Testis (tissue), 3 donors: Measurements from ENCODE around the gene H6PD. TPM values are rescaled to one million over a fixed set of nuclear protein-coding genes. Genes with fewer than 3 reads are reported as not detected.

ENCODE experiments used
- DNase-seq: peaks from one replicate; pipeline ENCODE4 v3.0.0-alpha.2; 2019
- H3K27ac ChIP-seq, 2 donors: fragments of 200-600 bp; sonication (generic); one replicate each; pipeline ENCODE4 v1.5.1; 2019
- H3K27me3 ChIP-seq: fragments of 200-600 bp; sonication (generic); one replicate; pipeline ENCODE4 v1.5.1; 2019
- H3K36me3 ChIP-seq: fragments of 200-600 bp; sonication (generic); one replicate; pipeline ENCODE4 v1.5.1; 2017; ENCODE audit warnings: low read depth; ENCODE audit errors: missing control alignments
- H3K4me1 ChIP-seq: fragments of 200-600 bp; sonication (generic); one replicate; pipeline ENCODE4 v1.5.1; 2019
- H3K4me3 ChIP-seq, 2 donors: fragments of 200-600 bp; sonication (generic); one replicate each; pipeline ENCODE4 v1.5.1; 2017 to 2019
- H3K9me3 ChIP-seq: fragments of 200-600 bp; sonication (generic); one replicate; pipeline ENCODE4 v1.5.1; 2017
- POLR2A ChIP-seq: fragments of 450-650 bp; IDR thresholded peaks from one replicate; pipeline ENCODE4 v1.6.1; 2017; ENCODE audit warnings: antibody characterized with exemption, mild to moderate bottlenecking, moderate library complexity
- WGBS, 2 donors: methylation state at CpG; one replicate each; pipeline ENCODE4 v1.1.5; 2018; 5-methylcytosine and 5-hydroxymethylcytosine counted together
- intact Hi-C: fragments of 100-400 bp; cut with DNase I; formaldehyde crosslinking; loops from one replicate; pipeline ENCODE4 v1.15.1; 2023; ENCODE audit warnings: low total_unique reads
- polyA plus RNA-seq: library from polyadenylated mRNA; stranded (reverse); fragments of 350-450 nt; fragmentation: Illumina TruSeq; extraction: RNeasy Lipid Tissue Mini Kit (QIAGEN cat#74804); gene quantifications from one replicate; pipeline ENCODE4 v1.2.3, GENCODE V29; 2014; ENCODE audit warnings: low read depth, low replicate concordance; ENCODE audit not compliant: insufficient read depth
- total RNA-seq, 2 donors: library from RNA; depleted of rRNA; stranded (reverse); fragments of >200 nt; gene quantifications; one replicate each; pipeline ENCODE4 v1.2.3, GENCODE V29; 2016
- TF ChIP-seq, protein P1 (sequence below), 3 experiments: fragments of 450-650 bp in 2 of 3; fragments of 200-600 bp in 1 of 3; sonication (generic) in 1 of 3; IDR thresholded peaks; one replicate each; pipeline ENCODE4 v1.5.1; 2016 to 2019; ENCODE audit warnings: antibody characterized with exemption in 3 of 3, mild to moderate bottlenecking in 2 of 3, moderate library complexity in 1 of 3

The H6PD gene
- total and polyA plus RNA-seq, 3 donors from 2014 or later, result 23.8 to 67.8 (median 55.0) TPM

DNA sequence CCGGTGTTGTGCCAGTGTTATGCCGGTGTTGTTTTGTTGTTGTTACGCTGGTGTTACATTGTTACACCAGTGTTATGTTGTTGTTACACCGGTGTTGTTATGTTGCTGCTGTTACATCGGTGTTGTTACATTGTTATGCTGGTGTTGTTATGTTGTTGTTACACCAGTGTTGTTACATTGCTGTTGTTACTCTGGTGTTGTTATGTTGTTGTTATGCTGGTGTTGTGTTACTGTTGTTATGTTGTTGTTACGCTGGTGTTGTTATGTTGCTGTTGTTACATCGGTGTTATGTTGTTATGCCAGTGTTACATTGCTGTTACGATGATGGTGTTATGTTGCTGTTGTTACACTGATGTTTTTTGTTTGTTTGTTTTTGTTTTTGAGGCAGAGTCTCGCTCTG lies 24.1 kb downstream of the H6PD start:
- 97 to 98% methylated on average over 9 of the region's 9 CpGs for WGBS, 2 donors
- H3K27me3 ChIP-seq, result no peaks in the 10 kb centered on the region
- H3K27ac ChIP-seq, result no peak overlapping the region
- H3K4me3 ChIP-seq, result no peak overlapping the region
- TF ChIP-seq, protein P1, sequence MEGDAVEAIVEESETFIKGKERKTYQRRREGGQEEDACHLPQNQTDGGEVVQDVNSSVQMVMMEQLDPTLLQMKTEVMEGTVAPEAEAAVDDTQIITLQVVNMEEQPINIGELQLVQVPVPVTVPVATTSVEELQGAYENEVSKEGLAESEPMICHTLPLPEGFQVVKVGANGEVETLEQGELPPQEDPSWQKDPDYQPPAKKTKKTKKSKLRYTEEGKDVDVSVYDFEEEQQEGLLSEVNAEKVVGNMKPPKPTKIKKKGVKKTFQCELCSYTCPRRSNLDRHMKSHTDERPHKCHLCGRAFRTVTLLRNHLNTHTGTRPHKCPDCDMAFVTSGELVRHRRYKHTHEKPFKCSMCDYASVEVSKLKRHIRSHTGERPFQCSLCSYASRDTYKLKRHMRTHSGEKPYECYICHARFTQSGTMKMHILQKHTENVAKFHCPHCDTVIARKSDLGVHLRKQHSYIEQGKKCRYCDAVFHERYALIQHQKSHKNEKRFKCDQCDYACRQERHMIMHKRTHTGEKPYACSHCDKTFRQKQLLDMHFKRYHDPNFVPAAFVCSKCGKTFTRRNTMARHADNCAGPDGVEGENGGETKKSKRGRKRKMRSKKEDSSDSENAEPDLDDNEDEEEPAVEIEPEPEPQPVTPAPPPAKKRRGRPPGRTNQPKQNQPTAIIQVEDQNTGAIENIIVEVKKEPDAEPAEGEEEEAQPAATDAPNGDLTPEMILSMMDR (IDR thresholded peaks at IDR 0.05), result no peak
- no peak for TF ChIP-seq POLR2A
- no peaks in the 10 kb centered on the region for H3K9me3 ChIP-seq
- intact Hi-C loops, result no loop called here
- no peak for DNase-seq
- H3K36me3 ChIP-seq, result no peaks in the 10 kb centered on the region
- H3K4me1 ChIP-seq, result peaks cover 13% of the 10 kb centered on the region

DNA sequence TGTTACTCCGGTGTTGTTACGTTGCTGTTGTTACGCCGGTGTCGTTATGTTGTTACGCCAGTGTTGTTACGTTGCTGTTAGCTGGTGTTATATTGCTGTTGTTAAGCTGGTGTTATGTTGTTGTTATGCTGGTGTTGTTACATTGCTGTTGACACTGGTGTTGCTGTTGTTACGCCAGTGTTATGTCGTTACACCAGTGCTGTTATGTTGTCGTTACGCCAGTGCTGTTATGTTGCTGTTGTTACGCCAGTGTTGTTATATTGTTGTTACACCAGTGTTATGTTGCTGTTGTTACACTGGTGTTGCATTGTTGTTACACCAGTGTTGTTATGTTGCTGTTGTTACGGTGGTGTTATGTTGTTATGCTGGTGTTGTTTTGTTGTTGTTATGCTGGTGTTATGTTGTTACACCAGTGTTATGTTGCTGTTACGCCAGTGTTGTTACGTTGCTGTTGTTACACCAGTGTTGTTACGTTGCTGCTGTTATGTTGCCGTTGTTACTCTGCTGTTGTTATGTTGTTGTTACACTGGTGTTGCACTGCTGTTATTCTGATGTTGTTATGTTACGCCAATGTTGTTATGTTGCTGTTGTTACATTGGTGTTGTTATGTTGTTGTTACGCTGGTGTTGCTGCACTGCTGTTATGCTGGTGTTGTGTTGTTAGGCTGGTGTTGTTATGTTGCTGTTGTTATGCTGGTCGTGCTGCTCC lies 25.6 kb downstream of the H6PD start:
- TF ChIP-seq, protein P1 (IDR thresholded peaks at IDR 0.05), result no peak
- no peak for TF ChIP-seq POLR2A
- intact Hi-C loops, result no loop called here
- Histone ChIP-seq H3K27ac (no peak overlapping the region), H3K9me3 (no peaks in the 10 kb centered on the region), H3K4me3 (no peak overlapping the region), H3K4me1 (peaks cover 6% of the 10 kb centered on the region), H3K36me3 (no peaks in the 10 kb centered on the region), H3K27me3 (no peaks in the 10 kb centered on the region)
- no peak for DNase-seq
- 97% methylated on average over 20 of the region's 20 CpGs for WGBS, 2 donors

DNA sequence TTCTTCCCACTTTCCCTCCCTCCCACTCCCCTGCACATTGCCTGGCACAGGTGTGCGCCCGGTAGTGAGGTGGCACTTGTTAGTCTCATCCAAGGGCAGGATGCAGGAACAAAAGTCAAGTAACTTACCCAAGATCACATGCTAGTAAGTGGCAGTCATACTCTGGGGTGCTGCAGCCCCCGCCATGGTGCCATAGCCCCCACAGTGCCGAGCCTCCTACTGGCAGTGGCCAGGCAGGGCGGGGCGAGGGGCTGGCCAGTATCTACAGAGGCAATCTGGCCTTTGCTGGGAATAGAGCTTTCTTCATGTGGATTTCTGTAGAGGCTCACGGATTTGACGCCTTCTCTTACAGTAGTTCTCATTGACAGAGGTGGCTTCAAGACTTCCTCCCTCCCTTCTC lies 26.9 kb downstream of the H6PD start:
- Histone ChIP-seq H3K4me1 (peaks cover 6% of the 10 kb centered on the region), H3K36me3 (no peaks in the 10 kb centered on the region), H3K4me3 (no peak overlapping the region), H3K9me3 (no peaks in the 10 kb centered on the region), H3K27ac (no peak overlapping the region), H3K27me3 (no peaks in the 10 kb centered on the region)
- no peak for DNase-seq
- intact Hi-C loops, result no loop called here
- TF ChIP-seq, protein P1 (IDR thresholded peaks at IDR 0.05), result no peak
- TF ChIP-seq POLR2A, result no peak
- 93 to 95% methylated on average over 8 of the region's 8 CpGs for WGBS, 2 donors

DNA sequence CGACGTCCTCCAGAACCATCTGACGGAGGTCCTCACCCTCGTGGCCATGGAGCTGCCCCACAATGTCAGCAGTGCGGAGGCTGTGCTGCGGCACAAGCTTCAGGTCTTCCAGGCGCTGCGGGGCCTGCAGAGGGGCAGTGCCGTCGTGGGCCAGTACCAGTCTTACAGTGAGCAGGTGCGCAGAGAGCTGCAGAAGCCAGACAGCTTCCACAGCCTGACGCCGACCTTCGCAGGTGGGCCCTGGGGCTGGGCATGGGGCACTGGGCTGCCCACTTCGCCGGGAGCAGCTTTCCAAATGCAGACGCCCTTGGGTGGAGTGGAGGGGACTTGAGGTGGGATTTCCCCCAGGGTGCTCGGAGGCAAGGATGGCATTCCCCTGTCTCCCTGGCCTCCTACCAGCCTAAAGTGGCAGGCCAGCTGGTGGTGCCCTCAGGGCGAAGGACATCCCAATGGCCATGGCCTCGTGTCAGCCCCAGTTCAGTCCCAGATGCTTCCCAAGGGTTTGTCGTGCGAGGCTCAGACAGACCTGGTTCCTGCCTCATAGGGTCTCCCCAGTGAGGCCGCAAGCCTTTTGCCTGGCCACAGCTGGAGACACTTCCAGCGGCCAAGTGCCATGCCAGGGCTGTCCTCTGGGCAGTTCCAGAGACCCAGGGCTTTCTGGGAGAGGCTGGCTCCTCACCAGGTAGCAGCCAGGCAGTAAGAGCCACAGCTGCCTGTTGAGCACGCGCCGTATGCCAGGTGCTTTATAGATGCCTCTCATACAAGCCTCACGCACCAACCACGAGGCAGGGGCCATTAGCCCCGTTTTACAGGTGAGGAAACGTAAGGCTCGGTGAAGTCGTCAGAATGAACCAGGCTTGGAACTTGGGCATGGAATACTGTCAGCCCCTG lies 27.8 kb downstream of the H6PD start:
- intact Hi-C loops, result no loop called here
- Histone ChIP-seq H3K9me3 (no peaks in the 10 kb centered on the region), H3K36me3 (no peaks in the 10 kb centered on the region), H3K4me1 (peaks cover 4% of the 10 kb centered on the region), H3K27ac (no peak overlapping the region), H3K27me3 (no peaks in the 10 kb centered on the region), H3K4me3 (no peak overlapping the region)
- no peak for DNase-seq
- TF ChIP-seq, protein P1 (IDR thresholded peaks at IDR 0.05), result no peak
- no peak for TF ChIP-seq POLR2A
- 91 to 93% methylated on average over 27 to 32 of the region's 33 CpGs for WGBS, 2 donors
